Fibroblast of skin of abdomen (primary cell): Measurements from ENCODE around the gene DNAL4. TPM values are rescaled to one million over a fixed set of nuclear protein-coding genes. Genes with fewer than 3 reads are reported as not detected.

Experiments
- DNase-seq: peaks from one replicate; pipeline ENCODE4 v3.0.0-alpha.2; 2013
- polyA plus RNA-seq, 2 experiments: library from polyadenylated mRNA; unstranded; fragments of 120-200 nt; gene quantifications; one replicate each; pipeline ENCODE4 v1.2.1, GENCODE V29; 2013; ENCODE audit not compliant: insufficient read length in 2 of 2

Gene DNAL4, protein sequence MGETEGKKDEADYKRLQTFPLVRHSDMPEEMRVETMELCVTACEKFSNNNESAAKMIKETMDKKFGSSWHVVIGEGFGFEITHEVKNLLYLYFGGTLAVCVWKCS
- 19.2 TPM for polyA plus RNA-seq (2013, experiment 1 of 2; ENCODE audit: insufficient read length)
- 18.6 TPM for polyA plus RNA-seq (2013, experiment 2 of 2; ENCODE audit: insufficient read length)

GRCh38 chr22:38793721-38794466 is at the start of gene DNAL4:
Gene DNAL4 (minus strand): TSS chr22:38794143. CDS start chr22:38782731, 11,412 bp downstream.
- peak; percentile 98 for DNase-seq

DNA sequence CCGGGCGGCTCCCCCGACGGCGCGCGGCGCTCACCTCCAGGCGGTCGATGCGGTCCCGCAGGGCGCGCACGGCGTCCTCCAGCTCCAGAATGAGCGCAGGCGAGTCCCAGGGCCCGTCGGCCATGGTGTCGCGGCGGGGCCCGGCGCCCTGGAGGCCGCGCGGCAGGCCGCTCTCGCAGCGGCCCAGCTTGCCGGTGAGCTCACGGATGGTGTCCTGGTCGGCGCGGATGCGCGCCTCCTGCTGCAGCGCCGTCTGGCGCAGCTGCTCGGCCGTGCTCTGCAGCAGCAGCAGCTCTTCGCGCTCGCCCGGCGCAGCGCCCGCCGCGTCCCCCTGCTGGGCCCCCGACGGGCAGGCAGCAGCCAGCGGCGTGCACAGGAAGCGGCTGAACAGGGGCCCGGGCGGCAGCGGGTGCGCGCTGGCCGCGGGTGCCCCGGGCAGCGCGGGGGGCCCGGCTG is 49.3 kb upstream of the DNAL4 start:
- peak; percentile 76 for DNase-seq

DNA sequence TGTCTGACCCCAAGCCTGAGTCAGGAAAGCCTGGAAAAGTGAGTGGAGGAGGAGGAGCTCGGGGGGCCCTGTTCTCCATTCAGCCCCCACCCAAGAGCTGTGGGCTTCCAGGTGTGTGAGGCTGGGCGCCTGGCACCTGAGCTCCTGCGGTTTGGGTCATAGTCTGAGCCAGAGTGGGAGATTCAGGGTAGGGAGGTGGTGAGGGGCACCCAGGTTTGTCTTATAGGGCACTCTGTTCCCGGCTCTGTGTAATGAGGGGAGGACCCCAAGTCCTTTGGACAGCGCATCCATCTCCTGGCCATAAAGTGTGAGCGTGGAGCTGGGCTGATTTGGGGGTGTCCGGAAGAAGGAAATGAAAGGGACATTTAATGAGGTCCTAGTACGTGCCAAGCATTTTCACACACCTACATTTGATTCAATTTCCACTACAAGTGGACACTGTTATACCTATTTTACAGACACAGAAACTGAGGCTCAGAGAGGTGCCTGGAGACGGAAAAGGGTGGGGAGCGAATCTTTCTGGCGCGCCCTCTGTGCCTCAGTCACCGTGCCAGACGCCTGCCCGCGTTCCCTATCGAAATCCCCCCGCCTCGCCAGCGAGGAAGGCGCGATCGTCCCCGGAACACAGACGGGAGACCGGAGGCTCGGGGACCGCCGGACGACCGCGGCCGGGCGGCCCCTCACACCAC is 48.7 kb upstream of the DNAL4 start:
- DNase-seq, result no peak

DNA sequence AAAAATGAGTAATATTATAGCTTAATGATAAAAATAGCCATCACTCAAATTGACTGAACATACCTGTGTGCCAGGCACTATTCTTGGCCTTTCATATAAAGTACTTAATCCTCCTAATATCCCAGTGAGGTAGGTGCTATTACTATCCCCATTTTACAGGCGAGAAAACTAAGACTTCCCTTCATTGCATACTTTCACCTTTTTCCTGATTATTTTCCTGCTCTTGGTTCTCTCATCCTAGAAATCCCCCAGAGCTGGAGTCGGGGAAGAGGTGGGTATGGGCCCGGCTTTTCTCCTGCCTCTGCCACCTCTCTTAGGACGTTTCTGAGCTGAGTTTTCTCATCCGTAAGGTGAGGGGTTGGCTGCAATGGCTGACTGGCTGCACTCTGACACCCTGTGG is 47.7 kb upstream of the DNAL4 start:
- DNase-seq, result no peak

- DNase-seq, result no peak
Observed at GRCh38 chr22:38841211-38841610, 47.3 kb upstream of the DNAL4 start.

- DNase-seq, result no peak
Observed at GRCh38 chr22:38840129-38840528, 46.2 kb upstream of the DNAL4 start.

GRCh38 chr22:38839686-38840085 is 45.7 kb upstream of the DNAL4 start:
- no peak for DNase-seq

GRCh38 chr22:38837414-38837928 is 43.5 kb upstream of the DNAL4 start:
- DNase-seq, result no peak

- peak; percentile 27 for DNase-seq
Observed at GRCh38 chr22:38835888-38836301, 42.0 kb upstream of the DNAL4 start.

DNA sequence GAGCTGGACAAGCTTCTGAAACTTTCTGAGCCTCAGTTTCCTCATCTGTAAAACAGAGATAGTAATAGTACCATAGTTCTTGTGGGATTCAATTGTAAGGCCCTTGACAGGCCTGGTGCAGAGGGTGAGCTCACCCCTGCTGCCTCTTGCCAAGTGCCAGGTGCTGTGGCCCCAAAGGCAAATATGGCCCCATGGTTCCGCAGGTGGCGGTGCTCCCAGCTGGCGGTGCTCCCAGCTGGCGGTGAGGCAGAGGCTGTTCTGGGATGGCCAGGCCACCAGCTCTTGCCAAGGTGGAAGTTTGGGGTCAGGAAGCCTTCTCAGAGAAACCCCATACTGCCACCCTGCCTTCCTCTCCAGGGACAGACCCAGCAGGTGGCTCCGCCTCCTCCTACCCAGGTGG is 41.0 kb upstream of the DNAL4 start:
- no peak for DNase-seq

DNA sequence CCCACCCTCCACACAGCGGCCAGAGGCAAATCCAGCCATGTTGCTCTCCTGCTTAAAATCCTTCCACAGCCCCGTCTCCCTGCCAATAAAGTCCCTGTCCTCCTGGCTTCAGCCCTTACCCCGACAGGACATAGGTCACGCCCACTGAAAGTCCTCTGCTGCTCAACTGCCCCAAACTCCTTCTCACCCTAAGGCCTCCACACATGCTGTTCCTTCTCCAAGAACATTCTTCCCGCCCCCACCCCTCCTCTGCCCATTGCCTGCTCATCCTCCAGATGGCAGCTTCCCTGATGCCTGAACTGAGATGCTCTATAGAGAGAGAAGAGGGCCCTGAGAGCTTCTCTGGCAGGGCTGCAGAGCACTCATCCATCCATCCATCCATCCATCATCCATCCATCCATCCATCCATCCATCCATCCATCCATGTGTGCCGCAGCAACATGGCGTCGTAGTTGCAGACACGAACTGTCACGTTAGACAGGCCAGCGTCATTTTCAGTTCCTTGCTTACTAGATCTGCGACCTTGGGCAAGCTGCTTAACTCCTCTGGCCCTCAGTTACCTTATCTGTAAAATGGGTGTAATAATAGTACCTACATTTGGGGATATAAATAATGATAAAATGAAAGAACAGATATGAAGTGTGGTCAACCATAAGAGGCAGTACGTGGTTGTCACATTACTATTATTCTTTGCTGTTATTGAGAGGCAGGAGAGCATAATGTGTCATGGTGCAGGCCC is 40.4 kb upstream of the DNAL4 start:
- DNase-seq, result no peak

GRCh38 chr22:38833061-38833460 is 39.1 kb upstream of the DNAL4 start:
- DNase-seq, result no peak

DNA sequence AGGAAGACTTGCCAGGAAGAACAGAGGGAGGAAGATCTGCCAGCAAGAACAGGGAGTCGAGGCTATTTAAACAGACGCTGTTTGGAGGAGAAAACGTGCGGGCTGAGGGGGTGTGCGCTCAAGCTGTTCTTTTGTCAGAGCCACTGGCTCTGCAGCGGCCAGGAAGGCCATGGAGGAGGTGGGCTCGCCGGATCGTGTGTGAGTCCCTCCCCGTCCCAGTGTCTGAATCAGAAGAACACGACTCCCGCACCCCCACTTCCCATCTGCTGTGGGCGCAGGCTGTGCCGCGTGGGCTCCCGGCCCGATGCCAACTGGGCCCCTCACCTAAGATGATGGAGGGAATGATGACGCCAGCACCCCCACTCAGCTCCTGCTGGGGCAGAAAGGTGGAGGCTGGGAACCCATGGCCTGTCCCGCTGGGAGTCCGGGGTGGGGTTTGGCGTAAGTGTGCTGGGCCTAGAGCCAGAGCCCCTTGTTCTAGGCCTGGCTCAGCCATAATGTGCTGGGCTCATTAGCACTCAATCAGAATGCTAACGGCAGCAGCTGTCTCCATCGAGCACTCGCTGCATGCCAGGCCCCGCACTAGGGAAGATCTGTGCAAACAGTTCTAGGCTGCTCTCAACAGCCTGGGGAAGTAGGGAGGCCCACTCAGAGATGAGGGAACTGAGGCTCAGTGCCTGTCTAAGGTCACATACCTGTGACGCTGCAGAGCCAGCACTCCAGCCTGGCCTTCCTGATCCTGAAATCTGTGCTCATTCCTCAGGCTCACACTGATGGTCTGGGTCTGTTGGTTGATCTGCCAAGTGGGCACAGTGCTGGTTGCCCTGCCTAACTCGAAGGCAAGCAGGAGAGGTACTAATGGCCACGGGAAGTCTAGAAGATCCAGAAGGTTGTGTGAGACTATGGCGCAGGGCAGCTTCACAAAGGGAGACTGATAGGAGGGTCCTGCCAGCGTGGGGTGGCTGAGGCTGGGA is 38.3 kb upstream of the DNAL4 start:
- no peak for DNase-seq

- peak; percentile 58 for DNase-seq
Observed at GRCh38 chr22:38831166-38831945, 37.4 kb upstream of the DNAL4 start.

GRCh38 chr22:38830845-38831108 is 36.8 kb upstream of the DNAL4 start:
- no peak for DNase-seq

DNA sequence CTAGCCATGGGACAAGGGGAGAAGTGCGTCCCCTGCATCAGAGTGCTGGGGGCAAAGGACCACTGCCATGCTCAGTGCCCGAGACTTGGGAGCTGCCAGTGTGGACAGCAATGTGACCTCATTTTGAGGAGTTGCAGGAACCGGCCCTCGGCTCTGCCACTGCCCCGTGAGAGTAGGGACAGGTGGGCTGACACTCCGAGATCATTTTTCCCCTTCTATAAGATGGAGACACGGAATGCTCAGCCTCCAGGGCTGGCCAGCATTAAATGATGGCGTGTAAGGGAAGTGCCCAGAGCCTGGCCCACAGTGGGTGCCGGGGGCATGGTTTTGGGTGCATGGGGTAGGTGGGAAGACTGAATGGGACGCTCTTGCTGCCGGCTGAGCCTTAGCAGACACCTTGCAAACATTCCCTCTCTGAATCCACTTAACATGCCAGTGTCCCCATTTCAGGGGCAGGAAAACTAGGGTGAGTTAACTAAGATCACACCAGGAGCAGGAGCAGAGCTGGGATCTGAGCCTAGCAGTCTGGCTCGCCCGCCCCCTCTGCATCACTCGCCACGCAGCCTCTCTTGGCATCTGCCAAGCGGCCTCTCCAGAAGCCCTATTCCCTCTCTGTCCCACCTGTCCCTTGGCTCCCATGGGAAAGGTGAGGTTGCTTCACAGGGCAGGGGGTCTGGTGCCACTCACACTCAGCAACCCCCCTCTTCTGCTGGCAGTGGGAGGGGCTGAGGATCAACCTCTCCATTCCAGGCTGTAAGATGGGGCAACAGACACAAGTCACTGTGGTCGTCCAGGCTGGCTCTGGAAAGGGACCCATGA is 36.3 kb upstream of the DNAL4 start:
- no peak for DNase-seq

GRCh38 chr22:38829485-38829884 is 35.5 kb upstream of the DNAL4 start:
- no peak for DNase-seq

- no peak for DNase-seq
Observed at GRCh38 chr22:38828616-38829205, 34.8 kb upstream of the DNAL4 start.

DNA sequence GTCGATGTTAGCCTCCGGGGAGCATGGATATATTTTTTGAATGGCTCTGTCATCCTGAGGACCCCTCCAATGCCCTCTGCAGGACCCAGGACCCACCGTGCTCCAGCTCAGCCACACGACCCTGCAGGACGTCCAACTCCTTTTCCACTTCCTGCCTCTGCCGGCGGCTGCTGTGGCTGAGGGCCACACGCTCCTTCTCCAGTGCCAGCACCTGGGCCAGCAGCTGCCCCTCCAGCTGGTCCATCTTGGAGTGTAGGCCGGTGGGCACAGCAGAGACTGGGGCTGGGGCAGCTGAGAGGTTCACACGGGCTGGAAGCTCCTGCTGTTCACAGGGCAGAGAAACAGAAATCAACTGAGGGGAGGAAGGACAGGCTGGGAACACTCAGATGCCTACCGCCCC is 34.2 kb upstream of the DNAL4 start:
- DNase-seq, result no peak

- no peak for DNase-seq
Observed at GRCh38 chr22:38827510-38827909, 33.6 kb upstream of the DNAL4 start.
